ENCODE measurements around the gene GBF1. TPM values are rescaled to one million over a fixed set of nuclear protein-coding genes. Genes with fewer than 3 reads are reported as not detected.

The GBF1 gene
- total RNA-seq, 2 experiments from 2014 or later = 28.8 to 30.9 TPM

DNA sequence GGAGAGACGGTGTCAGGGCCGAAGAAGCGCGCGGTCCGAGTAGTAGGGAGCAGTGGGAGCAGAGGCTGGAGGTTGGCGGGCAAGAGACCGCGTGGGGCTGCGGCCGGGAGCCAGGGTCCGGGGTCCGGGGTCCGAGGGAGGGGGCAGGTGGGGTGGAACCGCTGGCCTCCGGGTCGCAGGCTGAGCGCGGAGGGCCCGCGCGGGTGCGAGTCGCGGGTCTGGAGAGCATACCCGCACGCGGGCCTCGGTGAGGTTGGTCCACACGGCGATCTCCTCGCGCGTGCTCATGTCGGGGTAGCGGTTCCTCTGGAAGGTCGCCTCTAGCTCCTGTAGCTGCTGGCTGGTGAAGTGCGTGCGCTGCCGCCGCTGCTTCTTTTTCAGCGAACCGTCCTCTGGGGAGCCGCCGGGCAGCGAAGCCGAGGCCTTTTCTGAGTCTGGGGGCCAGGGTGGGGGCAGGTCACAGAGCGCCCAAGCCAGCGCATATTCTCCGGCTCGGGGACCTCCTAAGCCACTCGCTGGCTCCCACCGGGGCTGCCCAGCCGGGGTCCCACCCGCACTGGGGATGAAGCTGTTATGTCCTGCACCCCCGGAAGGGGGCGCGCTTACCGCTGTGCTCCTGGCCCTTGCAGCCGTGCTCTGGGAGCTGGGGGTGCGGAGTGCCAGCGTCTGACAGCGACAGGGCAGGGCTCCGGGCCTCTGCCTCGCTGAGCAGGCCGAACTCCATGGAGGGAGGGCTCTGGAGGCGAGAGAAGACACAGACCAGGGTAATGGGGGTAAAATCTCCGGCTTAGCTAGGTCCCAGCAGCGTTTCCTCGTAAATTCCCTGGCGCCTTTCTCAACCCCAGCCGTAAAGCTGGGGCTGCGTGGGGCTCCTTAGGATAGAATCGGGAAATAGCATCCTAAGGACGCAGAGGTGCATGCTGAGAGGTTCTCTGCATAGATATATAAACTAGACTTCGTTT is 13.7 kb upstream of the GBF1 start:
- peak; percentile 73 for ATAC-seq (ENCODE audit: poor library complexity)
- H3K27ac Mint-ChIP-seq = no peak overlapping the region
- peak overlapping the region; percentile 77 for H3K4me3 Mint-ChIP-seq
- H3K4me1 Mint-ChIP-seq (ENCODE audit: low read depth) = peaks cover 10% of the 10 kb centered on the region
- H3K9me3 Mint-ChIP-seq = no peaks in the 10 kb centered on the region
- H3K27me3 ChIP-seq (ENCODE audit: control insufficient read depth in 1 of 2, insufficient read depth in 2 of 2, low read length in 2 of 2) = peaks cover 38 to 50% of the 10 kb centered on the region in 2 experiments
- peaks cover 0 to 8% of the 10 kb centered on the region in 2 experiments for H3K9me3 ChIP-seq (ENCODE audit: control insufficient read depth in 1 of 2, insufficient read depth in 1 of 2, low read length in 2 of 2)
- peaks cover 28% of the 10 kb centered on the region for H3K4me1 ChIP-seq (ENCODE audit: insufficient read depth, low read length)
- H3K36me3 Mint-ChIP-seq (ENCODE audit: low read depth) = no peaks in the 10 kb centered on the region
- DNase-seq = peak; percentile 40 to 85 (median 54)
- ChIA-PET POLR2A (interaction anchor here (0.6 to 3.7 kb wide), 9 partner anchors 9 to 481 kb away, joined by 3 to 26 read pairs (median 10); partner anchors contain the start of genes GBF1, NFKB2 and PITX3), CTCF (interaction anchor here (0.7 to 7.6 kb wide), 25 partner anchors 9 to 410 kb away, joined by 3 to 133 read pairs (median 4); partner anchors contain the start of genes CUEDC2, GBF1 and PITX3)
- H3K27me3 Mint-ChIP-seq = peaks cover 83% of the 10 kb centered on the region
- intact Hi-C loops (cut with DNase I, micrococcal nuclease) = loop anchor here in 1 of 2 experiments (1.0 kb wide), 2 partner anchors 14 to 121 kb away; partner anchors contain the start of gene GBF1
- H3K27ac ChIP-seq (ENCODE audit: low read depth in 1 of 2, low read length in 2 of 2) = no peak overlapping the region
- TF ChIP-seq, protein P1, sequence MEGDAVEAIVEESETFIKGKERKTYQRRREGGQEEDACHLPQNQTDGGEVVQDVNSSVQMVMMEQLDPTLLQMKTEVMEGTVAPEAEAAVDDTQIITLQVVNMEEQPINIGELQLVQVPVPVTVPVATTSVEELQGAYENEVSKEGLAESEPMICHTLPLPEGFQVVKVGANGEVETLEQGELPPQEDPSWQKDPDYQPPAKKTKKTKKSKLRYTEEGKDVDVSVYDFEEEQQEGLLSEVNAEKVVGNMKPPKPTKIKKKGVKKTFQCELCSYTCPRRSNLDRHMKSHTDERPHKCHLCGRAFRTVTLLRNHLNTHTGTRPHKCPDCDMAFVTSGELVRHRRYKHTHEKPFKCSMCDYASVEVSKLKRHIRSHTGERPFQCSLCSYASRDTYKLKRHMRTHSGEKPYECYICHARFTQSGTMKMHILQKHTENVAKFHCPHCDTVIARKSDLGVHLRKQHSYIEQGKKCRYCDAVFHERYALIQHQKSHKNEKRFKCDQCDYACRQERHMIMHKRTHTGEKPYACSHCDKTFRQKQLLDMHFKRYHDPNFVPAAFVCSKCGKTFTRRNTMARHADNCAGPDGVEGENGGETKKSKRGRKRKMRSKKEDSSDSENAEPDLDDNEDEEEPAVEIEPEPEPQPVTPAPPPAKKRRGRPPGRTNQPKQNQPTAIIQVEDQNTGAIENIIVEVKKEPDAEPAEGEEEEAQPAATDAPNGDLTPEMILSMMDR (IDR thresholded peaks at IDR 0.05) = peak; percentile 73
- peak overlapping the region; percentile 59 for H3K4me3 ChIP-seq (ENCODE audit: low read length)
- H3K36me3 ChIP-seq (ENCODE audit: insufficient read depth, low read length) = no peaks in the 10 kb centered on the region

DNA sequence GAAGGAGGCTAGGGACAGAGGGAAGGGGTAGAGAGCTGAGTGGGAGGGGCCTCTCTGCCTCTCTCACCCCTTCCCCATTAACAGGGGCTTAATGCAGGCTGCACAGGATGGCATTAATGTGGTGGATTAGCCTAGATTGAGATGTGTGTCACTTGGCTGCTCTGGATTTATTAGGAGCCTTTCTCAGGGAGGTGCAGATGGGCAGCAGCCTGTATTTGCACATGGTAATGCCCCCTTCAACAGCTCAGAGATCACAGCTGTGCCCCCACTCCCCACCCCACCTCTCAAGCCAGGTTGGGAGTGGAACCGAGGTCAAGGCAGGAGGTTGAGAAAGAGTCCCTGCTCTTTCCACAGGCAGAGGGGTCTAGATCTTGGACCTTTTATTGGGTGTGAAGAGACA is 11.3 kb upstream of the GBF1 start:
- H3K27ac ChIP-seq (ENCODE audit: low read depth in 1 of 2, low read length in 2 of 2) = no peak overlapping the region
- intact Hi-C loops (cut with DNase I, micrococcal nuclease) = no loop called here
- TF ChIP-seq, protein P1 (IDR thresholded peaks at IDR 0.05) = no peak
- Mint-ChIP-seq H3K4me1 (ENCODE audit: low read depth) (peaks cover 10% of the 10 kb centered on the region), H3K9me3 (no peaks in the 10 kb centered on the region), H3K27me3 (peaks cover 72% of the 10 kb centered on the region), H3K27ac (no peak overlapping the region), H3K4me3 (peak overlapping the region; percentile 54), H3K36me3 (ENCODE audit: low read depth) (no peaks in the 10 kb centered on the region)
- peaks cover 0 to 8% of the 10 kb centered on the region in 2 experiments for H3K9me3 ChIP-seq (ENCODE audit: control insufficient read depth in 1 of 2, insufficient read depth in 1 of 2, low read length in 2 of 2)
- DNase-seq (no peak), ATAC-seq (ENCODE audit: poor library complexity) (no peak)
- H3K4me3 ChIP-seq (ENCODE audit: low read length) = no peak overlapping the region
- ChIA-PET POLR2A (no interaction called here), CTCF (interaction anchor here (4.7 kb wide), 1 partner anchor 13 kb away, joined by 79 read pairs; the partner anchor contains the start of gene GBF1)
- H3K4me1 ChIP-seq (ENCODE audit: insufficient read depth, low read length) = peaks cover 23% of the 10 kb centered on the region
- no peaks in the 10 kb centered on the region for H3K36me3 ChIP-seq (ENCODE audit: insufficient read depth, low read length)
- H3K27me3 ChIP-seq (ENCODE audit: control insufficient read depth in 1 of 2, insufficient read depth in 2 of 2, low read length in 2 of 2) = peaks cover 30 to 33% of the 10 kb centered on the region in 2 experiments

DNA sequence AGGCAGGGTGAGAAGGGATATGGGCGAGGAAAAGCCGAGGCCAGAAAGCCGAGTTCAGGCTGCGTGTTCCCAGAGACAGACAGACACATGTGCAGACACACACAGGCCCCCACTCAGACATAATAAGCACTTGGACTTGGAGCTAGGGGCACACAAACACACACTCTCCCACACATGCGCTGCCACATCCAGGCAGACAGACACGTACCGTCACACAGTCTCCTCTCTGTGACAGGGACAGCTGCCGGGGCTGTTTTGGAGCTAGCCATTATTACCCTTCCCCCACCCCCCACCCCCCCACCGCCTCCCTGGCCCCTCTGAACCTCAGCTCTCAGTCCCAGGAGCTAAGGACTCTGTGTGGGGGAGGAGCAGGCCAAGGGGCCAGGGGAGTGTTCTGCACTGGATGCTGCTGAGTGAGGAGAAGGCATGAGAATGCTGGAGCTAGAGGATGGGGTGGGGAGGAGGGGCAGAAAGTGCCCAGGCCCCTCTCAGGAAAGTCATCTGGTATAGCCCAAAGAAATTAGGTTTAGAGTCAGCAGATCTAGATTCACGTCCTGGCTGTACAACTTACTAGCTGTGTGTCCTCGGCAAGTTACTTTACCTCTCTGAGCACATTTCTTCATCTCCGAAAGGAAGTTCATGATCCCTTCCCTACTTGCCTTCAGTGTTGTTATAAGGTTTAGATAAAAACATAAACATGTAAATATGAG is 10.3 kb upstream of the GBF1 start:
- H3K27me3 Mint-ChIP-seq = peaks cover 71% of the 10 kb centered on the region
- no peak for DNase-seq

More for the DNA sequence above, 10.3 kb upstream of the GBF1 start:
- Histone ChIP-seq H3K9me3 (ENCODE audit: control insufficient read depth in 1 of 2, insufficient read depth in 1 of 2, low read length in 2 of 2) (peaks cover 0 to 8% of the 10 kb centered on the region in 2 experiments), H3K36me3 (ENCODE audit: insufficient read depth, low read length) (no peaks in the 10 kb centered on the region), H3K4me1 (ENCODE audit: insufficient read depth, low read length) (peaks cover 19% of the 10 kb centered on the region), H3K4me3 (ENCODE audit: low read length) (no peak overlapping the region), H3K27ac (ENCODE audit: low read depth in 1 of 2, low read length in 2 of 2) (no peak overlapping the region), H3K27me3 (ENCODE audit: control insufficient read depth in 1 of 2, insufficient read depth in 2 of 2, low read length in 2 of 2) (peaks cover 27 to 28% of the 10 kb centered on the region in 2 experiments)
- H3K27ac Mint-ChIP-seq = no peak overlapping the region
- POLR2A ChIA-PET = no interaction called here
- peaks cover 3% of the 10 kb centered on the region for H3K4me1 Mint-ChIP-seq (ENCODE audit: low read depth)
- TF ChIP-seq, protein P1 (IDR thresholded peaks at IDR 0.05) = no peak
- peak overlapping the region; percentile 12 for H3K4me3 Mint-ChIP-seq
- ATAC-seq (ENCODE audit: poor library complexity) = no peak
- no peaks in the 10 kb centered on the region for H3K36me3 Mint-ChIP-seq (ENCODE audit: low read depth)
- CTCF ChIA-PET = interaction anchor here (0.5 to 1.1 kb wide), 2 partner anchors 12 to 15 kb away, joined by 3 read pairs; no protein-coding TSS in a partner anchor
- H3K9me3 Mint-ChIP-seq = no peaks in the 10 kb centered on the region
- intact Hi-C loops (cut with DNase I, micrococcal nuclease) = no loop called here
